HG02973 (cell line): Measurements from ENCODE around the gene ISL2.

Experiments
- ATAC-seq: cut with Tn5 transposase; IDR thresholded peaks from one replicate; pipeline ENCODE4 v1.9.1; 2021; ENCODE audit warnings: moderate library complexity; ENCODE audit not compliant: unreplicated experiment

The ISL2 gene

DNA sequence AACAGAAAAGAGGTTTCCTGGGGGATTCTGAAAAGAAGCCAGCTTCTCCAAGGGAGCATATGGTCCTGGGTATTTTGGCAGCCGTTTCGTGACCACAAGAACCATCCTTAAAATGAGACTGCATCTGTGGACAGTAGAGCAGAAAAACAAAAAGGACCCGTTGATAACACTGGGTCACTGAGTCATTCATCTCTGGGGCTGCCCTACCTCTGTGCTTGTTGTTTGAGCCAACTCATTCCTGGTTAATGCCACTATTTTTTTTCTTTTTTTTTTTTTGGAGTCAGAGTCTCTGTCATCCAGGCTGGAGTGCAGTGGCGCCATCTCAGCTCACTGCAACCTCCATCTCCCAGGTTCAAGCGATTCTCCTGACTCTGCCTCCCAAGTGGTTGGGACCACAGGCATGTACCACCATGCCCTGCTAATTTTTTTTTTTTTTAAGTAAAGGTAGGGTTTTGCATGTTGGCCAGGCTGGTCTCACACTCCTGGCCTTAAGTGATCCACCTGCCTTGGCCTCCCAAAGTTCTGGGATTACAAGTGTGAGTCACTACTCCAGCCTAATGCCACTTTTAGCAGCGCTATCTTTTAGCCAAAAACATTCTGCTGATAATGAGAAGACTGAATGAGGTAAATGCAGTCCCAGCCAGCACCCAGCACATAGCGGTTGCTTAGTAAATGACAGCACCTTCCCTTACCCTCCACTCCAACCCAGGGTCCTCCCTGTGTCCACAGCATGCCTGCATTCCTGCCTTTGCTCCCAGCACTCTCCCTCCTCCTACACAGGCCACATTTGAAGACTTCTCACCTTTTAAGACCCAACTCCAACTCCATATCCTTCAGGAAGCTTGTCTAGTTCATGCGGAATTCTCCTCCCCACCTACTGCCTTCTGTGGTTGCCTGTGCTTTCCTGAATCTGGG is 9.1 kb upstream of the ISL2 start:
- ATAC-seq: no peak

DNA sequence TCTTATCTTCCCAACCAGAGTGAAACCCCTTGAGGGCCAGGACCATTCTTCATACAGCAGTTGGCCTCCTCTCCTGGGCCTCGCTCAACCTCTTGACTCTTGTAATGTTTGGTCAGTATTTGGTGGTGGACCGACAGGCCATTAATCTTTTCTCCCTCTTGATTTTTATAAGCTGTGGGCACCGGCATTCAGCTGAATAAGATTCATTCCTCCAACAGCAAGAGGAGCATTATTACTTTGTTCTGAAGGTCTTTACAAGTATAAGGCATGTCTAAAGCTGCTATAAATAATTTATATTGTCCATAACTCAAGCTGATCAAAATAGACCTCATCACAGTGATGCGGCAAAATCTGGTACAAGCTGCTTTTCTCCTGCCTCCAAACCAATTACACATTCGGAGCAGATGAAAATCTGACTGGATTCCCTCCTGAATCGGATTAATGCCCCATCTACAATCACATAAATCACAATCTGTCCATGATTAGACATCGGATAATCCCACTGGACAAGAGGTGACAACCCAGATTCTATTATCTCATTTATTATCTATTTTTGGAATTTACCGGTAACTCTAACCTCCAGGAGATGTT is 8.4 kb upstream of the ISL2 start:
- no peak for ATAC-seq

DNA sequence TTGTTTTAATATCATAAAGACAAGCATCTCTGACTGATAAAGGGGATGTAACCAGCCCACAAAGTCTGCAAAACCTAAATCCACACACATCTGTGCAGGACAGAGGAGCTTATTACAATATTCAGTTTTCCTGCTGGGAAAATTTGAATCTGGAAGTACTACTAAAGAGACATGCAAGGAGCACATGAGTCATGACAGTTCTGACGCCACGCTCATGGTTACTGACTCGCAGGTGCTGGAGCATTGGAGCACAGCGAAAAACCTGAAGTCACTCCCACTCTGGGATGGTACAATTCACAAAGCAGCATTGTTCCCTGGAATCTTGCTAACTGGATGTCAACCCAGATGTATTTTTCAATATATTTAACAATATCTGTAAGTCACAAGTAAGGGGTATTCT is 7.6 kb upstream of the ISL2 start:
- no peak for ATAC-seq

DNA sequence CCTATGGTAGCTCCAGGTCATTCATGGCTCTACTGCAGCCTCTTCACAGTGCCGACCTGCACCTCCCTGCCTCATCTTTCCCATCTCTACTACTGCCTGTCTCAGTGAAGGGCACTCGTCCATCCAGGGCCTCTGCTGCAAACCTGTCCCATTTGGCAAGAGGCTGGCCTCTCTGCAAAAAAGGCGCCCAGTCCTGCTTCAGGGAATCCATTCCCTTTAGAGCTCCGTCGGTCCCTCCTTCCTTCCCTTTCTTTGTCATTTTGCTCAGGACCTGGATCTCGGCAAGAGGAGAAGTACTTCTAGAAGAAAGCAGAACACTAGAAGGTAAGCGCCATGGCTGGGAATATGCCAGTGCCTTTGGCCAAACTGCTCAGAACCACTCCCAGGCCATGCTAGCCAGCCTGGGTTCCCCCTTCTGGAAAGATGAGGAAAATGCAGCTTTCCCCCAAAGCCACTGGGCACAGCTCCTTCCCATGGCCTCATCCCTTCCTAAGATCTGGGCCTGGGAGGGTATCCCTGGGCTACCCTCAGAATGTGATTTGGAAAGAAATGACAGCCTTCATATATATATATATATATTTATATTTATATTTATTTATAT is 6.4 kb upstream of the ISL2 start:
- no peak for ATAC-seq

DNA sequence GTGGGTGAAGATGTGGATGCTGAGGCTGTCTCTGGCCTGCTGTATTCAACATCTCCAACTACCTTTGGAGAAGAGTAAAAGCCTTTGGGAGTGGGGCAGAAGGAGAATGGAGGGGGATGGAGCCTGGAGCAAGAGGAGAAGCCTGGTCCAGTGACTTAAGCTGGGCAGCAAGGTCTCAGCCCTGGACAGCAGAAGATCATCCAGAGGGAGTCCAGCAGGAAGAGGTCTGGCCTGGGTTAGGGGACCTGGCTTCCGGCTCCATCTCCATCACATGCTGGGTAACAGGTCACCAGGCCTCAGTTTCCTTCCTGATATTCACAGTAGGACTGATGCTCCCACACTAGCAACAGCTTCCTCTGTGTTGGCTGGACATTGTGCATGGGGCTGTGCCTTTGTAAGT is 3.8 kb upstream of the ISL2 start:
- ATAC-seq: no peak

DNA sequence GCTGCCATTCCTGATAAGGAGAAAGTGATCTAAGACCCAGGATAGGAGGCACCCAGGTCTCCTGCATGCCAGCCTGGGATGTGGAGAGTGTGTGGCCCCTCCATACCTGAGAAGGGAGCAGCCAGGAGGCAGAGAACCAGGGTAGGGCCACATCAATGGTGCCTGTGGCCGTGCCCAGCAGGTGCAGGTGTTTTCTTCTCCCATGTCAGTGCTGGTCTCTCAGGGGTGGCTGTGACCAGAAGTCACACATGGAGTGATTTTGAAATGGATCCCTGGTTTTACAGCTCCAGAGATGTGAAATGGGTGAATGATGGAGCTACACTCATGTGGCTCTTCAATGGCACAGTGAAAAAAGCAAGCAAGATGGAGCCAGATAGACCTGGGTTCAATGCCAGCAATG is 3.3 kb upstream of the ISL2 start:
- ATAC-seq: no peak

DNA sequence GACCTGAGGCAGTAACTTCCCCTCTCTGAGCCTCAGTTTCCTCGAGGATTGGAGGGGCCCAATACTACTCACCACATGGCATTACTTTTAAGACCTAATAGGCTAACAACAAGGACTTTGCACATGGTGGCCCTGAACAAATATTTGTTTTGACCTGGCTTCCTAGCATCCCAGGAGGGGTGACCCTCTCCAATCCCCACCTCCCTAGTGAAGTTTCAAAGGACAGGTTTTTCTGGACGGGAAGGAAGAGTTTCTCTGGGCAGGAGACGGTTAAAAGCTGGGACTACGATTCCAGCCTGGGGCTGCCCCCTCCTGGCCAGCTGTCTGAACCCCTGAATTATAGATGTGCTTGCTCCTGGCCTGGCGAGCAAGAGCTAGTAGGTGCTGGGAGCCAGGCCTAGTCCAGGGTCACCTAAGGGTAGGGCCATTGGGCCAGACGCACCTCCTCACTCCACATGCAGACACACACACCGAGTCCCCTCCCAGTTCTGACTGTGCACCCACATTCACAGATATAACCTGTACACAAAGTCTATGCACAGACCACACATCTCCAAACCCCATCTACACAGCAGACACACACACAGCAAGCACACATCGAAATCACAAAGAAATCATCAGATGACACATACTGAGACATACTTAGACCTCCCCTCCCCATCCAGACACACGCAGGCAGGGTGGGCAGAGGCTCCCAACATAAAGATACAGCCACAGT is 2.7 kb upstream of the ISL2 start:
- no peak for ATAC-seq

DNA sequence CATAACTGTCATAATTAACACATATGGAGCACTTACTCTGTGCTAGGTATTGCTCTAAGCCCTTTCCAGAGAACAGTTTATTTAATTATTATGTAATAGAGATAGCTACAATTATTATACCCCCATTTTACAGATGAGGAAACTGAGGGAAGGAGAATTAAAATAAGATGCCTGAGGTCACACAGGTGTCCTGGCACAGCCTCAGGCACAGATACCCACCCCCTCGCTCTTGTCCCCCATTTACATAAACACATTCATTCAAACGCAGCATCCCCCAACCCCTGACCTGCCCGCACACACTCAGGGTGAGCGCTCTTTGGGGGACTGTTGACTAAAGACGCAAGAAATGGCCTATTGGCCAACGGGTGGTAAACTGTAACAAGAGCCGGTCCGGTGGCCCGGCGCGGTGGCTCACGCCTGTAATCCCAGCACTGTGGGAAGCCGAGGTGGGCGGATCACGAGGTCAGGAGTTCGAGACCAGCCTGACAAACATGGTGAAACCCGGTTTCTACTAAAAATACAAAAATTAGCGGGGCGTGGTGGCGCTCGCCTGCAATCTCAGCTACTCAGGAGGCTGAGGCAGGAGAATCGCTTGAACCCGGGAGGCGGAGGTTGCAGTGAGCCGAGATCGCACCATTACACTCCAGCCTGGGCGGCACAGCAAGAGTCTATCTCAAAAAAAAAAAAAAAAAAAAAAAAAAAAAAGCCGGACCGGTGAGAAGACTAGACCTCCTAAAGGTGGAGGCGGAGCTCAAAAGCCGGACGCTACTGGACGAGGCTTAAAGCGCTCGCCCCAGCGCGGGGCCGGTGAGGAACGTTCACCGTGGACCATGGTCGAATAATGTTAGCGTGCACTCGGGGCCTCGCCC is 1.9 kb upstream of the ISL2 start:
- ATAC-seq: no peak

DNA sequence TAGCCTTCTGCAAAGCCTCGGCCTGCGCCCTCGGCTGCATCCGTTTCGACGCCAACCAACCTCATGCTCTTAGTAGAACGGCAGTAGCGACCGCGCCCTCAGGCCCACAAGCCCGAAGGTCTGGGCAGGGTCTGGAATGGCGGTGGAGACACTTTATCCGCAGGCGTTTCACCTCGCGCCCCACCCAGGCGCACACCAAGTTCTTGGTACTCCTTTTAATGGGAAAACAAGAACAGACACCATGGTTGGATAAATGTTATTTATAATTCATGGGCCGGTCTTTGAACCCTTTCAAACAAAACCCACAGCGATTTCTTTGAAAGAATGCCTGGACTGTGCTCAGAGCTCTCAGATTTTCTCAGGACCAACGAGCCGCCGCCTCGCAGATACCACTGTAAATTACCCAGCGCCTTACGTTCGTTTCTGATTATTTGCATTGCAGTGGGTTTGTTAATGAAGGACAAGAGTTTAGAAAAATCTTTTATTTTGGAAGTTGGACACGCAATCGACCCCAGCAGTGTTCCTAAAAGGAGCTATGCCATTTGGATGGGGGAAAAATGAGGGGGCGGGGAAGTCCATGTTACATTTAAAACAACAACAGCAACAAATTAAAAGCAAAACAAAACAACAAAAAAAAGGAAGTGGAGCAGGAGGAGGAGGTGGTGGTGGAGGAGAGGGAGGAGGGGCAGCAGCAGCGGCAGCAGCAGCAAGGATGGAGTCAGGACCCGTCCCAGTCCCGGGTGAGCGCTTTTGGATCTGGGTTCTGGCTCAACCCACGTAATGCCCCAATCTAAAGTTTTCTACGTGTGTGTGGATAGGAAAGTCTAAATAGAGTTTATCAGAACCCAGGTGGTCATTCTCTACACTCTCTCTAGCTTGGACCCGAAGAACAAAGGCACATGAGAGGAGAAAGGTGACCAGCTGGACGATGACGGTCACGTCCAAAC is 993 bp upstream of the ISL2 start:
- no peak for ATAC-seq

DNA sequence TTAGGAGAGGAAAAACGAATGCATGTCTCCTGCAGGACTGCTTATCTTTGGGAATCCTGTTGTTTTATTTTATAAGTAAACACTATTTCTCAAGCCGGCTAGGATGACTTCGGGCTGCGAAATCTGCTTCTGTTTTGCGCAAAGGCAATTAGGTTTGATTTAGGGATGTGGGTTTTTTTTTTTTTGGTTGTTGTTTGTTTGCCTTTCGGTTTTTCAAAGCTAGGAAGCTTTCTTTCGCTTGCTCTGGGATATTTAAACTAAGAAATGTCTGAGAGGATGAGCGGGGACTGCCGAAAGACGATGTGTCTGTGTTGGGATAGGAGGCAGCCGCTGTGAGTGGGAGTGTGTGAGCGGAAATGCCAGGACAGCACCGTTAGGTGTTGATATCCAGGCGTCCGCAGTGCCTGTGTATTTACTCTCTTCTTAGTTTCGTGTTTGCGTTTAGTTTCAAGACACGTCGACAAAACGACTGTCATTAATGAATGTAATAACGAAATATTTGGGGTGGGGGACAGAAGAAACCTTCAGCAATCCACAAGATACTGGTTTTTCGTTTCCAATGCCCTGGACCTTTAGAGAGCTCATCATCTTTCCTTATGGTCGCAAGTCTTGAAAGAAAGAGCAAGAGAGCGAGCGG is 604 bp downstream of the ISL2 start:
- ATAC-seq: no peak

DNA sequence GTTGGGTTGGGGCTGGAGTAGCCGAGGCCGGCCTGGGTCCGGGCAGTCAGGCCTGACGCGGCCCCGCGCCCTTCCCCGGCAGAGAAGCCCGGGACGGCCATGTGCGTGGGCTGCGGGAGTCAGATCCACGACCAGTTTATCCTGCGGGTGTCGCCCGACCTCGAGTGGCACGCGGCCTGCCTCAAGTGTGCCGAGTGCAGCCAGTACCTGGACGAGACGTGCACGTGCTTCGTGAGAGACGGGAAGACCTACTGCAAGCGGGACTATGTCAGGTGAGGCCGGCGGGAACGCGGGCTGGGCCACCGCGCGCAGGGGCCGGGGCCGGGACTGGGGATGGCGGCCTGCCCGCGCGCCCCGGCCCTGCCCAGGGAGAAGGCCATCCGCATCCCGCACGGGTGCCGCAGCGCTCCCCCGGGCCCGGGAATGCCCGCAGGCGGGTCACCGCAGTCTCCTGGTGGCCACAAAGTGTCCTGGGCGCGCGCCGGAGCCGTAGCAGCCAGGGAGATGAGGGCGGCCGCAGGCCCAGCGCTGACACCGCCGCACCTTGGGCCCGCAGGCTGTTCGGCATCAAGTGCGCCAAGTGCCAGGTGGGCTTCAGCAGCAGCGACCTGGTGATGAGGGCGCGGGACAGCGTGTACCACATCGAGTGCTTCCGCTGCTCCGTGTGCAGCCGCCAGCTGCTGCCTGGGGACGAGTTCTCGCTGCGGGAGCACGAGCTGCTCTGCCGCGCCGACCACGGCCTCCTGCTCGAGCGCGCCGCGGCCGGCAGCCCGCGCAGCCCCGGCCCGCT is 1.3 kb downstream of the ISL2 start:
- no peak for ATAC-seq

DNA sequence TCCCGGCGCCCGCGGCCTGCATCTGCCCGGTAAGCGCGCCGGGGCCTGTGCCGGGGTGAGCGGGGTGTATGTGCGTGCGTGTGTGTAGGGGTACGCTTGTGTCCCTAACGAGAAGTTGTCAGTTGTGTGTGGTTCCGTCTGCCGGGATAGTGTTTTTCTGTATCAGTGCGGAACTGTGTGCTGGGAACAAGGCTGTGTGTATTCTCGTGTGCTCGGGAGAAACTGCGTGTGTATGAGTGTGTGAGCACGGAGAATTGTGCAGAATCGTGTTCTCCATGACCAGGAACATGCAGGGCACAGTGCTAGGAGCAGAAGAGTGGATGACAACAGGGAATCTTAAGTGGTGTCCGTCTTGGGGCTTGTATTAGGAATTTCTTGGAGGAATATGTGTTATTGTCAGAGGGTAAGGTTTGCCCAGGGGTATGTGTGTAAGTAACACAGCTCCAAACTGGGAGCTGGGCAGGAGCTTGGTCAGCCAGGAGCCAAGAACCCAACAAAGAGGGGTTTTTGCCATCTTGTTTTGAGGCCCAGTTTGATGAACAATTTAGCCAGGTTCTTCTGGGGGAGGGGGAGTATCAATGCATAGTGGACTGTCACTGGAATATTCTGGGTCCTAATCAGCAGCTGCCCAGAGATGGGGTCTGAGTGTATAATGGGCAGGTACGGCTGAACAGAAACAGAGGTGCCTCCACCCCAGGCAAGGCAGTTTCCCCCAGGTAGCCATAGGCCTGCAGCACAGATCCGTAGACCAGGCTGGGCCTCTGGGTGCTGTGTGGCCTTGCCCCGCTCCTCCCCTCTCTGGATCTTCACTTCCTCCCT is 2.1 kb downstream of the ISL2 start:
- no peak for ATAC-seq

DNA sequence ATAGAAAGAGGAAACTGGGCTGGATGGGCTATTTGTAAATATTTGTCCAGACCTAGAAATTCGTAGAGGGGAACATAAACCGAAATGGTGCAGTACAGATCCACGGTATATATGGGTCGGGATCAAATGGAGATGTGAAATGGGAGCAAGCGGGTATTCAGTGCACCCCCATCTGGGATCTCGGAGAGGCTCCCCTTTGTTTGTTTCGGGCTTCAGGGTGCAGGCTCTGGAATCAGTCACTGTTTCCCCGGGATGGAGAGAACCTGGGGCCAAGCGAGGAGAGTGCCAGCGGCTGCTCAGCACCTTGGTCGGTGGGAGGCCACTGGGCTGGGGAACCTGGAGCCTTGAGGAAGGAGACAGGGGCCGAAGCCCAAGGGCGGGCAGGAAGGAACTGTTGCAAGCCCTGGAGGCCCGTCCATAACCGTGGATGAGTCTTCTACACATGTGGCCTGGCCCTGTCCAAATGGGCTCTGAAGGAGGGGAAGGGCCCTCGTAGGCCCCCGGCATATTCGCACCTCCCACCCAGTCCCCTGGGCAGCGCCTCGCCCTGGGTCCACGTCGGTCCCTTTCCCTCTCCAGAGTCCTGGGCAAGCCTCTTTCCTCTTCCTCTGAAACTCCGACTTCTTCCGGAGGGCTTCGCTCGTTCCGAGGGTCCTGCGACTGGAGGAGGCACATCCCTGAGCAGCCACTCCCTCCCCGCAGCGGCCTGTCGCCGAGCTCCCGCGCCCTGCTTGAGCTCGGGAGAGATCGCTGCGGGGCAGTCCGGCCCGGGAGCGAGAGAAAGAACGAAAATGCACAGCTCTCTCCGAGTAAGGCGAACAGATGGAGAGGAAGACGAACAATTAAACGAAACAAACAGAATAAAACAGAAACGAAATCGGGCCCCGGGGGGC is 3.0 kb downstream of the ISL2 start:
- no peak for ATAC-seq

DNA sequence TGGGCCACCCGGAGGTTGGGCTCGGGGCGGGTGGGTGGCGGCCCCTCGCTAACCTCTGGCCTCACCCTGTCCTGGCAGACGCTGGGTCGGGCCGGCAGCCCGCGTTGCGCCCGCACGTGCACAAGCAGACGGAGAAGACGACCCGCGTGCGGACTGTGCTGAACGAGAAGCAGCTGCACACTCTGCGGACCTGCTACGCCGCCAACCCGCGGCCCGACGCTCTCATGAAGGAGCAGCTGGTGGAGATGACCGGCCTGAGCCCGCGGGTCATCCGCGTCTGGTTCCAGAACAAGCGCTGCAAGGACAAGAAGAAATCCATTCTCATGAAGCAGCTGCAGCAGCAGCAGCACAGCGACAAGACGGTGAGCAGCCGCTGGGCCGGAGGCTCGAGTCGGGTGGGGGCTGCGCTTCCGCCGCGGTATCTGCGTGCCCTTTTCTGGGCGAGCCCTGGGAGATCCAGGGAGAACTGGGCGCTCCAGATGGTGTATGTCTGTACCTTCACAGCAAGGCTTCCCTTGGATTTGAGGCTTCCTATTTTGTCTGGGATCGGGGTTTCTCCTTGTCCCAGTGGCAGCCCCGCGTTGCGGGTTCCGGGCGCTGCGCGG is 3.7 kb downstream of the ISL2 start:
- ATAC-seq: no peak

DNA sequence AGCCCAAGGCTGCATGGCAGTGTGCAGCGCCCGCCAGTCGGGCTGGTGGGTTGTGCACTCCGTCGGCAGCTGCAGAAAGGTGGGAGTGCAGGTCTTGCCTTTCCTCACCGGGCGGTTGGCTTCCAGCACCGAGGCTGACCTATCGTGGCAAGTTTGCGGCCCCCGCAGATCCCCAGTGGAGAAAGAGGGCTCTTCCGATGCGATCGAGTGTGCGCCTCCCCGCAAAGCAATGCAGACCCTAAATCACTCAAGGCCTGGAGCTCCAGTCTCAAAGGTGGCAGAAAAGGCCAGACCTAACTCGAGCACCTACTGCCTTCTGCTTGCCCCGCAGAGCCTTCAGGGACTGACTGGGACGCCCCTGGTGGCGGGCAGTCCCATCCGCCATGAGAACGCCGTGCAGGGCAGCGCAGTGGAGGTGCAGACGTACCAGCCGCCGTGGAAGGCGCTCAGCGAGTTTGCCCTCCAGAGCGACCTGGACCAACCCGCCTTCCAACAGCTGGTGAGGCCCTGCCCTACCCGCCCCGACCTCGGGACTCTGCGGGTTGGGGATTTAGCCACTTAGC is 4.3 kb downstream of the ISL2 start:
- ATAC-seq: no peak
